Spleen (tissue), 7 donors: ENCODE measurements around the gene ARHGAP45.
A peak's percentile ranks its signal among the peaks of the same experiment; 100 is the strongest.

Experiments
- CTCF ChIP-seq, 11 experiments: fragments of 200-600 bp in 7 of 11; fragments of 450-650 bp in 4 of 11; sonication (generic) in 4 of 11; IDR thresholded peaks in 8 of 11; conservative IDR thresholded peaks in 3 of 11; 1 replicate in 7 of 11; 2 replicates in 4 of 11; pipeline versions ENCODE4 v1.4.0 to v1.8.0; 2016 to 2021; ENCODE audit warnings: antibody characterized with exemption in 11 of 11, inconsistent platforms in 4 of 11, mild to moderate bottlenecking in 1 of 11
- POLR2A ChIP-seq, 3 donors: fragments of 450-650 bp; IDR thresholded peaks; one replicate each; pipeline ENCODE4 v1.5.1; 2017; ENCODE audit warnings: antibody characterized with exemption in 3 of 3, mild to moderate bottlenecking in 1 of 3
- POLR2AphosphoS5 ChIP-seq, 3 donors: sonication (generic); formaldehyde crosslinking; IDR thresholded peaks; one replicate each; pipeline ENCODE4 v1.5.1; 2017; ENCODE audit warnings: antibody characterized with exemption in 3 of 3
- donor health status: DM: no; HTN: no; CAD: no; lungs with moderate emphysema.
- donor health status: DM: no; HTN: no; CAD: no.
- donor health status: DM: no; HTN: no; CAD: no.

DNA sequence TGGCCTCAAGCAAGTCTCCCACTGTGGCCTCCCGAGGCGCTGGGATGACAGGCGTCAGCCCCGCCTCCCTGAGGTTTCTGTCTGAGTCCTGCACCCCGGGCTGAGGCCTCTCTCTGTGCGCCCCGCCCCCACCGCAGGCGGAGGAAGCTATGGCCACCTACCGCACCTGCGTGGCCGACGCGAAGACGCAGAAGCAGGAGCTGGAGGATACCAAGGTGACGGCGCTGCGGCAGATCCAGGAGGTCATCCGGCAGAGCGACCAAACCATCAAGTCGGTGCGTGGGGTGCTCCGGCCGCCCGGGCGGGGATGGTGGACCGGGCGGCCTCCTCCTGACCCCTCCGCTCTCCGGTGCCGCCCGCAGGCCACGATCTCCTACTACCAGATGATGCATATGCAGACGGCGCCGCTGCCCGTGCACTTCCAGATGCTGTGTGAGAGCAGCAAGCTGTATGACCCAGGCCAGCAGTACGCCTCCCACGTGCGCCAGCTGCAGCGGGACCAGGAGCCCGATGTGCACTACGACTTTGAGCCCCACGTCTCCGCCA lies 12.7 kb downstream of the ARHGAP45 start:
- TF ChIP-seq CTCF (IDR thresholded peaks at IDR 0.05 in 8 of 11, conservative IDR thresholded peaks at IDR 0.05 in 3 of 11) (no peak), POLR2AphosphoS5 (IDR thresholded peaks at IDR 0.05) (peak; percentile 53 to 77 (median 62)), POLR2A (IDR thresholded peaks at IDR 0.05) (no peak)
